ENCODE results near the gene IFITM2. TPM values are rescaled to one million over a fixed set of nuclear protein-coding genes. Genes with fewer than 3 reads are reported as not detected.

Gene IFITM2
- total RNA-seq, 1 donor from 2014 or later, result 112 TPM

DNA sequence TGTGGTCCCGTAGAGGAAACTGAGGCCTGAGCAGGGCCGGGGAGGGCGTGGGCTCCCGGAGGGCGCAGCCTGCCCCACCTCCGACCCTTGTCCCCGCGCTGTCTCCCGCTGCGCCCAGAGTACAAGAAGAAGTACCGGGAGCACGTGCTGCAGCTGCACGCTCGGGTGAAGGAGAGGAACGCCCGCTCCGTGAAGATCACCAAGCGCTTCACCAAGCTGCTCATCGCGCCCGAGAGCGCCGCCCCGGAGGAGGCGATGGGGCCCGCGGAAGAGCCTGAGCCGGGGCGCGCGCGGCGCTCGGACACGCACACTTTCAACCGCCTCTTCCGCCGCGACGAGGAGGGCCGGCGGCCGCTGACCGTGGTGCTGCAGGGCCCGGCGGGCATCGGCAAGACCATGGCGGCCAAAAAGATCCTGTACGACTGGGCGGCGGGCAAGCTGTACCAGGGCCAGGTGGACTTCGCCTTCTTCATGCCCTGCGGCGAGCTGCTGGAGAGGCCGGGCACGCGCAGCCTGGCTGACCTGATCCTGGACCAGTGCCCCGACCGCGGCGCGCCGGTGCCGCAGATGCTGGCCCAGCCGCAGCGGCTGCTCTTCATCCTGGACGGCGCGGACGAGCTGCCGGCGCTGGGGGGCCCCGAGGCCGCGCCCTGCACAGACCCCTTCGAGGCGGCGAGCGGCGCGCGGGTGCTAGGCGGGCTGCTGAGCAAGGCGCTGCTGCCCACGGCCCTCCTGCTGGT, 27.5 kb upstream of the IFITM2 start:
- peaks cover 3% of the 10 kb centered on the region for H3K9me3 Mint-ChIP-seq
- DNase-seq (peak; percentile 43), ATAC-seq (ENCODE audit: low read depth) (peak; percentile 71)
- ChIA-PET CTCF (interaction anchor here (0.8 to 3.5 kb wide), 4 partner anchors 25 to 117 kb away, joined by 3 to 21 read pairs (median 3); no protein-coding TSS in a partner anchor), POLR2A (interaction anchor here (0.6 to 6.5 kb wide), 10 partner anchors 10 to 75 kb away, joined by 3 to 74 read pairs (median 8); partner anchors contain the start of genes BET1L, PGGHG and RIC8A)
- TF ChIP-seq, protein P1, sequence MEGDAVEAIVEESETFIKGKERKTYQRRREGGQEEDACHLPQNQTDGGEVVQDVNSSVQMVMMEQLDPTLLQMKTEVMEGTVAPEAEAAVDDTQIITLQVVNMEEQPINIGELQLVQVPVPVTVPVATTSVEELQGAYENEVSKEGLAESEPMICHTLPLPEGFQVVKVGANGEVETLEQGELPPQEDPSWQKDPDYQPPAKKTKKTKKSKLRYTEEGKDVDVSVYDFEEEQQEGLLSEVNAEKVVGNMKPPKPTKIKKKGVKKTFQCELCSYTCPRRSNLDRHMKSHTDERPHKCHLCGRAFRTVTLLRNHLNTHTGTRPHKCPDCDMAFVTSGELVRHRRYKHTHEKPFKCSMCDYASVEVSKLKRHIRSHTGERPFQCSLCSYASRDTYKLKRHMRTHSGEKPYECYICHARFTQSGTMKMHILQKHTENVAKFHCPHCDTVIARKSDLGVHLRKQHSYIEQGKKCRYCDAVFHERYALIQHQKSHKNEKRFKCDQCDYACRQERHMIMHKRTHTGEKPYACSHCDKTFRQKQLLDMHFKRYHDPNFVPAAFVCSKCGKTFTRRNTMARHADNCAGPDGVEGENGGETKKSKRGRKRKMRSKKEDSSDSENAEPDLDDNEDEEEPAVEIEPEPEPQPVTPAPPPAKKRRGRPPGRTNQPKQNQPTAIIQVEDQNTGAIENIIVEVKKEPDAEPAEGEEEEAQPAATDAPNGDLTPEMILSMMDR (IDR thresholded peaks at IDR 0.05), result no peak
- H3K27ac Mint-ChIP-seq, result no peak overlapping the region
- H3K4me3 Mint-ChIP-seq, result peak overlapping the region; percentile 74
- peaks cover 20% of the 10 kb centered on the region for H3K27me3 Mint-ChIP-seq
- intact Hi-C loops (cut with micrococcal nuclease), result loop anchor here (1.0 kb wide), 3 partner anchors 8 to 29 kb away; no protein-coding TSS in a partner anchor
- H3K36me3 Mint-ChIP-seq (ENCODE audit: low read depth), result no peaks in the 10 kb centered on the region
- peaks cover 31% of the 10 kb centered on the region for H3K4me1 Mint-ChIP-seq

- ATAC-seq (ENCODE audit: low read depth), result peak; percentile 64
- no peaks in the 10 kb centered on the region for H3K36me3 Mint-ChIP-seq (ENCODE audit: low read depth)
- no peak overlapping the region for H3K27ac Mint-ChIP-seq
- CTCF ChIA-PET, result interaction anchor here (3.5 kb wide), 1 partner anchor 30 kb away, joined by 21 read pairs; no protein-coding TSS in a partner anchor
- intact Hi-C loops (cut with micrococcal nuclease), result loop anchor here (1.0 kb wide), 3 partner anchors 7 to 30 kb away; no protein-coding TSS in a partner anchor
- H3K27me3 Mint-ChIP-seq, result peaks cover 26% of the 10 kb centered on the region
- H3K4me1 Mint-ChIP-seq, result peaks cover 26% of the 10 kb centered on the region
- POLR2A ChIA-PET, result interaction anchor here (0.6 to 6.5 kb wide), 8 partner anchors 9 to 73 kb away, joined by 3 to 74 read pairs (median 4); partner anchors contain the start of genes BET1L, IFITM5, PGGHG and RIC8A
- H3K9me3 Mint-ChIP-seq, result peaks cover 3% of the 10 kb centered on the region
- peak overlapping the region; percentile 71 for H3K4me3 Mint-ChIP-seq
- TF ChIP-seq, protein P1 (IDR thresholded peaks at IDR 0.05), result no peak
- no peak for DNase-seq
Measured at GRCh38 chr11:280706-281485, 26.7 kb upstream of the IFITM2 start.

GRCh38 chr11:281486-282161, 26.0 kb upstream of the IFITM2 start:
- Mint-ChIP-seq H3K4me1 (peaks cover 26% of the 10 kb centered on the region), H3K9me3 (peaks cover 2% of the 10 kb centered on the region), H3K27ac (no peak overlapping the region), H3K27me3 (peaks cover 26% of the 10 kb centered on the region), H3K36me3 (ENCODE audit: low read depth) (no peaks in the 10 kb centered on the region), H3K4me3 (peak overlapping the region; percentile 71)
- ATAC-seq (ENCODE audit: low read depth), result no peak
- TF ChIP-seq, protein P1 (IDR thresholded peaks at IDR 0.05), result no peak
- intact Hi-C loops (cut with micrococcal nuclease), result no loop called here
- POLR2A ChIA-PET, result interaction anchor here (0.7 to 6.5 kb wide), 6 partner anchors 9 to 74 kb away, joined by 3 to 74 read pairs (median 9); partner anchors contain the start of genes BET1L, IFITM5, PGGHG and RIC8A
- no peak for DNase-seq
- CTCF ChIA-PET, result interaction anchor here (1.1 to 3.5 kb wide), 2 partner anchors 24 to 30 kb away, joined by 3 to 21 read pairs; no protein-coding TSS in a partner anchor

DNA sequence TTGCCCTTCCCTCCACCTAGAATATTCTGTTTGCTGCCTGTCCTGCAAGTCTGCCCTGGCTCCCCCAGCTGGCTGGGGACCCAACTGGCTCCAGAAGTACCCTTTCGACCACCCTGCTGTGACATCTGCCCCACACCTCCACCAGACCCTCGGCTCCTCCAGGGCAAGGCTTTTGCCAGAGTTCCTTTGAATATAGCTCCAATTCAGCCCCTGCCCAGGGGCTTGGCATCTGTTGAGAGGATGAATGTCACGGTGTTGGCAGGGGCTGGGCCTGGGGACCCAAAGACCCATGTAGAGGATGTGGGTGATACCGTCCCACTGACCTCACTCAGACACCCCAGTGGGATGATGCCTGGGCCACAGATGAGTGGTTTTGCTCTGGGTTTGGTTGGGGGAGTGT, 25.4 kb upstream of the IFITM2 start:
- TF ChIP-seq, protein P1 (IDR thresholded peaks at IDR 0.05), result no peak
- Mint-ChIP-seq H3K4me3 (peak overlapping the region; percentile 13), H3K9me3 (no peaks in the 10 kb centered on the region), H3K4me1 (peaks cover 29% of the 10 kb centered on the region), H3K27me3 (peaks cover 29% of the 10 kb centered on the region), H3K27ac (no peak overlapping the region), H3K36me3 (ENCODE audit: low read depth) (no peaks in the 10 kb centered on the region)
- intact Hi-C loops (cut with micrococcal nuclease), result no loop called here
- DNase-seq, result no peak
- ATAC-seq (ENCODE audit: low read depth), result no peak
- CTCF ChIA-PET, result interaction anchor here (1.1 to 3.5 kb wide), 2 partner anchors 25 to 31 kb away, joined by 3 to 21 read pairs; no protein-coding TSS in a partner anchor
- POLR2A ChIA-PET, result interaction anchor here (1.1 to 6.5 kb wide), 3 partner anchors 15 to 45 kb away, joined by 3 to 74 read pairs (median 7); partner anchors contain the start of genes IFITM5 and PSMD13

All from activated B cell treated with CpG ODN at 0.5 μM for 24 hours (primary cell).